ENCODE results near the gene EMCN.
"Not testable (repeated sequence)": the region's sequence is repeated elsewhere in the genome, so short reads cannot be mapped to it uniquely, and the experiment has no call there.

Gene EMCN

GRCh38 chr4:100414016-100414790 lies 103.6 kb downstream of the EMCN start:
- H3K4me3 ChIP-seq (ENCODE audit: low read length) = no peak overlapping the region
- no peaks in the 10 kb centered on the region for H3K9me3 ChIP-seq (ENCODE audit: low read length)
- H2AFZ ChIP-seq (ENCODE audit: low read depth, low read length) = no peak overlapping the region
- no peaks in the 10 kb centered on the region for H3K4me1 ChIP-seq (ENCODE audit: insufficient read depth, low read length)
- no peaks in the 10 kb centered on the region for H3K27me3 ChIP-seq (ENCODE audit: insufficient read depth, low read length)
- no peaks in the 10 kb centered on the region for H3K36me3 ChIP-seq (ENCODE audit: insufficient read depth, low read length)

DNA sequence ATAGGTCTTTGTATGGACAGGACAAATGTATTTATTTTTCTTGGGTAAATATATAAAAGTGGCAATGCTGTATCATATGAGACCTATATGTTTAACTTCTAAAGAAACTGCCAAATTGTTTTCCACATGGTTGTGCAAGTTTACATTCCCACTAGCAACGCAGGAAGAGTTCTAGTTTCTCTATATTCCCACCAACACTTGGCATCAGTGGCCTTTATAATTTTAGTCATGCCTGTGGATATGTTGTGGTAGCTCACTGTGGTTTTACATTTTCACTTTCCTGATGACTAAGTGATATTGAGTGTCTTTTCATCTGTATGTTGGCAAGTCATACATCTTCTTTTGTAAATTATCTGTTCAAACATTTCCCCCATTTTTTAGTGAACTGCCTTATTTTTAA lies 126.0 kb downstream of the EMCN start:
- no peak overlapping the region for H2AFZ ChIP-seq (ENCODE audit: low read depth, low read length)
- no peaks in the 10 kb centered on the region for H3K27me3 ChIP-seq (ENCODE audit: insufficient read depth, low read length)
- H3K4me3 ChIP-seq (ENCODE audit: low read length) = no peak overlapping the region
- H3K4me1 ChIP-seq (ENCODE audit: insufficient read depth, low read length) = no peaks in the 10 kb centered on the region
- no peaks in the 10 kb centered on the region for H3K9me3 ChIP-seq (ENCODE audit: low read length)
- H3K36me3 ChIP-seq (ENCODE audit: insufficient read depth, low read length) = no peaks in the 10 kb centered on the region

DNA sequence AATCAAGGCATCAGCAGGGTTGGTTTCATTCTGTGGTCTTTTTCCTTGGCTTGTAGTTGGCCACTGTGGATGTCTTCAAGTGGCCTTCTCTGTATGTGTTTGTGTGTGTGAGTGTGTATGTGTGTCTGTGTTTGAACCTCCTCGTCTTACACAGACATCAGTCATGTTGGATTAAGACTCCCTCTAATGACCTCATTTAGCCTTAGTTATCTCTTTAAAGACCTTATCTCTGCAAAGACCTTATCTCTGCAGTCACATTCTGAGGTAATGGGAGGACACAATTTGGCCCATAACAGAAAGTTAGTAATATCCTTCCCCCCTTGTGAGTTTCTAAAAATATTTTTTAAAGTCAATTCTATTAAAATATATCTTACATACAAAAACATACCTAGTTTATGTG lies 126.7 kb downstream of the EMCN start:
- Histone ChIP-seq H3K27me3 (ENCODE audit: insufficient read depth, low read length) (no peaks in the 10 kb centered on the region), H3K9me3 (ENCODE audit: low read length) (no peaks in the 10 kb centered on the region), H3K36me3 (ENCODE audit: insufficient read depth, low read length) (no peaks in the 10 kb centered on the region), H3K4me3 (ENCODE audit: low read length) (no peak overlapping the region), H3K4me1 (ENCODE audit: insufficient read depth, low read length) (no peaks in the 10 kb centered on the region), H2AFZ (ENCODE audit: low read depth, low read length) (no peak overlapping the region)

- no peaks in the 10 kb centered on the region for H3K9me3 ChIP-seq (ENCODE audit: low read length)
- H3K36me3 ChIP-seq (ENCODE audit: insufficient read depth, low read length) = no peaks in the 10 kb centered on the region
- H3K4me1 ChIP-seq (ENCODE audit: insufficient read depth, low read length) = no peaks in the 10 kb centered on the region
- H2AFZ ChIP-seq (ENCODE audit: low read depth, low read length) = no peak overlapping the region
- H3K27me3 ChIP-seq (ENCODE audit: insufficient read depth, low read length) = no peaks in the 10 kb centered on the region
- no peak overlapping the region for H3K4me3 ChIP-seq (ENCODE audit: low read length)
Measured at GRCh38 chr4:100386270-100386669, 131.6 kb downstream of the EMCN start.

DNA sequence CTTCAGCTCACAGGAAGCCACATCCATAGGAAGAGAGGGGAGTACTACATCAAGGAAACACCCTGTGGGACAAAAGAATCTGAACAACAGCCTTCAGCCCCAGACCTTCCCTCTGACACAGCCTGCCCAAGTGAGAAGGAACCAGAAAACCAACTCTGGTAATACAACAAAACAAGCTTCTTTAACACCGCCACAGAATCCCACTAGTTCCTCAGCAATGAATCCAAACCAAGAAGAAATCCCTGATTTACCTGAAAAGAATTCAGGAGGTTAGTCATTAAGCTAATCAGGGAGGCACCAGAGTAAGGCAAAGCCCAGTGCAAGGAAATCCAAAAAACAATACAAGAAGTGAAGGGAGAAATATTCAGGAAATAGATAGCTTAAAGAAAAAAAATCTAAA lies 137.4 kb downstream of the EMCN start:
- H3K27me3 ChIP-seq (ENCODE audit: insufficient read depth, low read length); H2AFZ ChIP-seq (ENCODE audit: low read depth, low read length); H3K36me3 ChIP-seq (ENCODE audit: insufficient read depth, low read length); H3K9me3 ChIP-seq (ENCODE audit: low read length); H3K4me1 ChIP-seq (ENCODE audit: insufficient read depth, low read length); H3K4me3 ChIP-seq (ENCODE audit: low read length): not testable (repeated sequence)

- H3K27me3 ChIP-seq (ENCODE audit: insufficient read depth, low read length) = no peaks in the 10 kb centered on the region
- no peaks in the 10 kb centered on the region for H3K9me3 ChIP-seq (ENCODE audit: low read length)
- H2AFZ ChIP-seq (ENCODE audit: low read depth, low read length) = no peak overlapping the region
- no peak overlapping the region for H3K4me3 ChIP-seq (ENCODE audit: low read length)
- H3K36me3 ChIP-seq (ENCODE audit: insufficient read depth, low read length) = no peaks in the 10 kb centered on the region
- no peaks in the 10 kb centered on the region for H3K4me1 ChIP-seq (ENCODE audit: insufficient read depth, low read length)
Measured at GRCh38 chr4:100379583-100380105, 138.2 kb downstream of the EMCN start.

DNA sequence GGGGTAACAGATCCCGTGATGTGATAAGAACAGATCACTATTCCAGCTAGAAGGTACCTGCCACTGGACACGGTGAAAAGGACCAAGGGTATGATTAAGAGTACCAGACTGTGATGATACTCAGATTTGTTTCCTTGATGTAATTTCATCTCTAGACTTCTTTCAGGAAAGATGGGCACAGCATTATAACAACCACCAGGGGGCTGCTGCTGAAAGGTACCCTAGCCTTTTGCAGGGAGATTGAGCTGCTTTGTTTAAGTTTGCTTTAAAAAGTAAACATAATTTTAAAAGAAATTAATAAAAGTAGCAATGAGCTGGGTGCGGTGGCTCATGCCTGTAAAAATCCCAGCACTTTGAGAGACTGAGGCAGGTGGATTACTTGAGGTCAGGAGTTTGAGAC lies 145.4 kb downstream of the EMCN start:
- Histone ChIP-seq H3K36me3 (ENCODE audit: insufficient read depth, low read length) (no peaks in the 10 kb centered on the region), H3K4me3 (ENCODE audit: low read length) (no peak overlapping the region), H3K9me3 (ENCODE audit: low read length) (no peaks in the 10 kb centered on the region), H2AFZ (ENCODE audit: low read depth, low read length) (no peak overlapping the region), H3K4me1 (ENCODE audit: insufficient read depth, low read length) (no peaks in the 10 kb centered on the region), H3K27me3 (ENCODE audit: insufficient read depth, low read length) (no peaks in the 10 kb centered on the region)

DNA sequence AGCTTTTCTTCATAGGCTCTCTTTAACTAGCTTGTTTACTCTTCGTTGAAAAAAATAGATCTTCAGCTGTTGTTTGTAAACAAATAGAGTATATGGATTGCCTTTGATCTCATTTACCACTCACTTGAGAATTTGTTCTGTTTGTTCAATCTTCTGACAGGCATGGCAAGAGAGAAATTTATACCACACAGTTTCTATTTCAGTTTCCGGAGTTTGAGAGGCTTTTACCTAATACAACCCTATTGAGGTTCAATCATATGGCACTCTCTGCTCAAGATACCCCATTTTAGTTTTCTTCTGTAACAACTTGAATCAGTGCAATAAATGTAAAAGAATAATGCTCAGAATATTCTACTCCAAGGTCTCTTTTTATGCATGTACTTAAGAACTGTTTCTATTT lies 148.0 kb downstream of the EMCN start:
- Histone ChIP-seq H3K4me3 (ENCODE audit: low read length) (no peak overlapping the region), H3K27me3 (ENCODE audit: insufficient read depth, low read length) (no peaks in the 10 kb centered on the region), H2AFZ (ENCODE audit: low read depth, low read length) (no peak overlapping the region), H3K9me3 (ENCODE audit: low read length) (no peaks in the 10 kb centered on the region), H3K4me1 (ENCODE audit: insufficient read depth, low read length) (no peaks in the 10 kb centered on the region), H3K36me3 (ENCODE audit: insufficient read depth, low read length) (no peaks in the 10 kb centered on the region)

GRCh38 chr4:100367451-100367850 lies 150.4 kb downstream of the EMCN start:
- H2AFZ ChIP-seq (ENCODE audit: low read depth, low read length) = no peak overlapping the region
- no peaks in the 10 kb centered on the region for H3K9me3 ChIP-seq (ENCODE audit: low read length)
- no peak overlapping the region for H3K4me3 ChIP-seq (ENCODE audit: low read length)
- H3K4me1 ChIP-seq (ENCODE audit: insufficient read depth, low read length) = no peaks in the 10 kb centered on the region
- no peaks in the 10 kb centered on the region for H3K36me3 ChIP-seq (ENCODE audit: insufficient read depth, low read length)
- no peaks in the 10 kb centered on the region for H3K27me3 ChIP-seq (ENCODE audit: insufficient read depth, low read length)

DNA sequence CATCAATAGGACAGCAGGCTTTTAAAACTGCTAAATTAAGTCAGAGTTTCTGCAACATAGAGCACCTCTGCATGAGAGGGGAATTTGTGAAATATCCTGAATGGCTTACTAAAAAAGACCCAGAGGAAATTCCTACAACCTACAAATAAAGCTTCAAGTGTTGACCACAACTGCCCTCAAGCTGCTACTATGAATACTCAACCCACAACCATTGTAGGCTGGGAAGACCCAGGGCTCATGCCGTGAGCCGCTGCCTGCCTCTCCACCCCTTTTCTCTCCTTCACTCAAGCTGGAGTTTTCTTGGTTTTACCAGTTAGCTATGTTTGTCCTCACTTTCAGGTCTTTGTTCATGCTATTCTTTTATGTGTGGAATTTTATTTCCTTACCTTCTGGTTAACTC lies 151.6 kb downstream of the EMCN start:
- H3K36me3 ChIP-seq (ENCODE audit: insufficient read depth, low read length) = no peaks in the 10 kb centered on the region
- H3K4me1 ChIP-seq (ENCODE audit: insufficient read depth, low read length) = no peaks in the 10 kb centered on the region
- H2AFZ ChIP-seq (ENCODE audit: low read depth, low read length) = no peak overlapping the region
- no peak overlapping the region for H3K4me3 ChIP-seq (ENCODE audit: low read length)
- H3K27me3 ChIP-seq (ENCODE audit: insufficient read depth, low read length) = no peaks in the 10 kb centered on the region
- H3K9me3 ChIP-seq (ENCODE audit: low read length) = no peaks in the 10 kb centered on the region

- H3K36me3 ChIP-seq (ENCODE audit: insufficient read depth, low read length) = no peaks in the 10 kb centered on the region
- no peaks in the 10 kb centered on the region for H3K27me3 ChIP-seq (ENCODE audit: insufficient read depth, low read length)
- H2AFZ ChIP-seq (ENCODE audit: low read depth, low read length) = no peak overlapping the region
- H3K4me3 ChIP-seq (ENCODE audit: low read length) = no peak overlapping the region
- no peaks in the 10 kb centered on the region for H3K9me3 ChIP-seq (ENCODE audit: low read length)
- H3K4me1 ChIP-seq (ENCODE audit: insufficient read depth, low read length) = no peaks in the 10 kb centered on the region
Measured at GRCh38 chr4:100362366-100362765, 155.5 kb downstream of the EMCN start.

- H3K4me1 ChIP-seq (ENCODE audit: insufficient read depth, low read length) = no peaks in the 10 kb centered on the region
- H3K27me3 ChIP-seq (ENCODE audit: insufficient read depth, low read length) = no peaks in the 10 kb centered on the region
- no peaks in the 10 kb centered on the region for H3K36me3 ChIP-seq (ENCODE audit: insufficient read depth, low read length)
- no peak overlapping the region for H3K4me3 ChIP-seq (ENCODE audit: low read length)
- H2AFZ ChIP-seq (ENCODE audit: low read depth, low read length) = no peak overlapping the region
- H3K9me3 ChIP-seq (ENCODE audit: low read length) = no peaks in the 10 kb centered on the region
Measured at GRCh38 chr4:100361336-100361735, 156.5 kb downstream of the EMCN start.

GRCh38 chr4:100360211-100360610 lies 157.6 kb downstream of the EMCN start:
- H3K27me3 ChIP-seq (ENCODE audit: insufficient read depth, low read length) = no peaks in the 10 kb centered on the region
- H3K4me3 ChIP-seq (ENCODE audit: low read length) = no peak overlapping the region
- no peaks in the 10 kb centered on the region for H3K9me3 ChIP-seq (ENCODE audit: low read length)
- H3K4me1 ChIP-seq (ENCODE audit: insufficient read depth, low read length) = no peaks in the 10 kb centered on the region
- H2AFZ ChIP-seq (ENCODE audit: low read depth, low read length) = no peak overlapping the region
- H3K36me3 ChIP-seq (ENCODE audit: insufficient read depth, low read length) = no peaks in the 10 kb centered on the region

GRCh38 chr4:100359441-100359840 lies 158.4 kb downstream of the EMCN start:
- Histone ChIP-seq H3K27me3 (ENCODE audit: insufficient read depth, low read length) (no peaks in the 10 kb centered on the region), H3K36me3 (ENCODE audit: insufficient read depth, low read length) (no peaks in the 10 kb centered on the region), H3K9me3 (ENCODE audit: low read length) (no peaks in the 10 kb centered on the region), H3K4me1 (ENCODE audit: insufficient read depth, low read length) (no peaks in the 10 kb centered on the region), H2AFZ (ENCODE audit: low read depth, low read length) (no peak overlapping the region), H3K4me3 (ENCODE audit: low read length) (no peak overlapping the region)

All from neuron (in vitro differentiated cells).